Measurements from ENCODE around the gene ACOX3.

The ACOX3 gene

DNA sequence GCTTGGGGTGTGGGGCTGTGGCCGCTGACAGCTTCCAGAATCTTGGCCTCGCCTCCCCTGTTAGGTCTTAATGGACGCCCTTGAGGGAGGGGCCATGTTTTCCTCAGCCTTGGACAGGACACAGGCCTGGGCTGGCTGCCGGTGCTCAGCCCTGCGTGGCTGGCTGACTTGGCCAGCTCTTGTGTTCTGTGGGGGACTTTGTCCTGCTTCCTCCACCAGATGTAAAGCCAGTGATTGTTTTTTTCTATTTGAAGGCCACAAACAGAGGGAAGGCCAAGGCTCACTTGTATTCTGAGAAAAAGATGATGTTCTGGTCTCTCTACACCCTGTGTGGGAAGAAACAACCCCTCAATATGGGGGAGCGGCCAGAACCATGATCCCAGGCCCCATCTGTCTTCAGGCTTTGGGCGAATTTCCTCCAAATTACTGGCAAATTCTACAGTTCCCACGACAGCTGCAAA is 99.7 kb downstream of the ACOX3 start:
- DNase-seq (ENCODE audit: low read depth in 2 of 2): no peak

DNA sequence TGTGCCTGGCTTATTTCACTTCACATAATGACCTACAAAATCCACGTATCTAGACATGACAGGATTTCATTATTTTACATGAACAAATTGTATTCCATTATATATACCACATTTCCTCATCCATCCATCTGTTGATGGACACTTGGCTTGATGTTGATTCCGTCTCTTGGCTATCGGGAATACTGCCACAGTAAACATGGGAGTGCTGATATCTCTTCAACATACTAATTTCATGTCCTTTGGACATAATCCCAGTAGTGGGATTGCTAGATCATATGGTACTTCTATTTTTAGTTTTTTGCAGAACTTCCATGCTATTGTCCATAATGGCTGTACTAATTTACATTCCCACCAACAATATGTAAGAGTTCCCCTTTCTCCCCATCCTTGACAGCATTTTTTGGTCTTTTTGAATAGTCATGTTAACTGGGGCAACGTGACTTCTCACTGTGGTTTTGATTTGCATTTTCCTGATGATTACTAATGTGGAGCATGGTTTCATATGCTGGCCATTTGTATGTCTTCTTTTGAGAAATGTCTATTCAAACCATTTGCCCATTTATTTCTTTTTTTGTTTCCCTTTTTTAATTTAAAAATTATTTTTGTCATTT is 102.1 kb downstream of the ACOX3 start:
- DNase-seq (ENCODE audit: low read depth in 2 of 2): no peak

- no peak for DNase-seq (ENCODE audit: low read depth in 2 of 2)
Measured at GRCh38 chr4:8336412-8337075, 104.0 kb downstream of the ACOX3 start.

DNA sequence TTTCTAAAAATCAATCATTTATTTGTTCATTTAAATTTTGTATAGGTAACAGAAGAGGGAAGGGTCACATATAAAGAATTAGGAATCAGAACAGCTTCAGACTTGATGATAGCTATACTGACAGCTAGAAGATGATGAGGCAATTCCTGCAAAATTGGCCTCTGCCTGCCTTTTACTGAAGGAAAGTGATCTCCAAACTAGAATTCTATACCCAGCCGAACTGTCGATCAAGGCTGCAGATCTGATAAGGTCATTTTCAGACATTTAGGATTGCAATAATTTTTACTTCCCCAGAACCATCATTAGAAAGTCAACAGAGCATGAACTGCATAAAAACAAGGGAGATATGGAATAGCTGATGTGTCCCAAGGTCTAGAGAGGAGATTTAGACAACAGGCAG is 104.7 kb downstream of the ACOX3 start:
- DNase-seq (ENCODE audit: low read depth in 2 of 2): no peak

GRCh38 chr4:8334786-8335460 is 105.6 kb downstream of the ACOX3 start:
- no peak for DNase-seq (ENCODE audit: low read depth in 2 of 2)

DNA sequence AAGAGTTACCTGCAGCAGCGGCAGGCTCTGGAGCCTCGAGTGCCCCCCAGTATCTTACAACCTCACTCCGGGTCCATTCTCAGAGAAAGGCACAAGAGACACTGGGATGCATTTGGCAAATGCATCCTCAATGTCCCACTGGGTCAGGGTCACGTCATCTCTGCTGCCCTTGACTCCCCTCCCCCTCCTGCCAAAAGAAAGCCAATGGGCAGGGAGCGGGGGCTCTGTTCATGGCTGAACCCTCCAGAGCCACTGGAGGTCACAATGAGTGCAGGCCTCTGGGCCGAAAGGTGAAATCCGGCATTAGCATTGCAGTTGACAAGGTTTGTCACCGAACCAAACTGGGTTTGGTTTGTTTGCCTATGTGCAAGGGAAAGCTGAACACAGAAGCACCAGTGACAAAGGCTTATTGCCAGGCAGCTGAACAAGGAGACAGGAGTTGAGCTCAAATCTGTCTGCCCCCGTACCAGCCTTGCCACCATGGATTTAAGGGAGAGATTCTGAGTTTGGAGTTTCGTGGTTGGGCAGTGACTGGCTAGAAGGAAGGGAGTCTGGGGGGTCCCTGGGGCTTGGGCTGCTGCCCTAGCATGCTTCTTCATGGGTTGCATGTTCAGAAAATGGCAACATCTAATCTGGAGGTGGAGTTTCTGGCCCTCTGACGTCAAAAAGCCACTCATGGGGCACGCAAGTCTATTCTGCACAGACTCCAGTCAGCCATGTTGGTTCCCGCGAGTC is 106.6 kb downstream of the ACOX3 start:
- DNase-seq (ENCODE audit: low read depth in 2 of 2): no peak

DNA sequence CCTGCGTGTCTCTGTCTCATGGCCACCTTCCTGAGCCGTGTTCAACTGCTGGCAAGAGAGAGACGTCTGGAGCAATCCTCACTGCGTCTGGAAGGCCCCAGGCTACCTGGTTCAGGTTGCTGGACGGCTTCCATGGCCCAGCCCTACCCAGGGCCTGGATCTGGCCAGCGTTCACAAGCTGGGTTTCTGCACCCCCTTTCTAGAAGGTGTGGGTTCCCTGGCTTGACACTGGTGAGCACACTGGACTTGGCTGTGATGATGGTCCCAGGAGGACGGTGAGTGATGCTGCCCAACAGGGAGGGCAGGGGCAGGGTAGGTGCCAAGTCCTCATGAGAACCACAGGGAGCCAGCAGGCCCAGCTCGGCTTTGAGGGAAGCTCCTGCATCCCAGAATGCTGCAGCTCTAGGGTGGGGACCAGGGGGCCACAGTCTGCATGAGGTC is 107.6 kb downstream of the ACOX3 start:
- no peak for DNase-seq (ENCODE audit: low read depth in 2 of 2)

GRCh38 chr4:8332038-8332857 is 108.3 kb downstream of the ACOX3 start:
- no peak for DNase-seq (ENCODE audit: low read depth in 2 of 2)

DNA sequence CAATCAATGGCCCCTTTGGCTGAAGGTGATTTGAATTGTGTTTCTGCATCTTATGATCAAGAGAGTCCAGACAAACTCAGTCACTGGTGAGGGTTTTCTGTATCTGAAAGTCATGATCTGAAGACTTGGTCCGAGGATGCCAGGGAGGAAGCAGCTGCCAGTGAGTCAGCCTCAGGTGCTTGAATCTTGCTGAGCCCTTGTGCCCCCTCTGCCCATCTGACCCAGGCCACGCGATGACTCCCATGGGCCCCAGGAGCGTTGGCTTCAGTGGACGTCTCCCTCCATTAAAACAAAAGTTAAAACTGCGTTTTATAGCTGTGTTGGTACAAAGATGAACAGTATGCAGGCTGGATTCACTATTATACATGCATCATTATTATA is 109.0 kb downstream of the ACOX3 start:
- no peak for DNase-seq (ENCODE audit: low read depth in 2 of 2)

GRCh38 chr4:8330821-8331574 is 109.5 kb downstream of the ACOX3 start:
- DNase-seq (ENCODE audit: low read depth in 2 of 2): no peak

DNA sequence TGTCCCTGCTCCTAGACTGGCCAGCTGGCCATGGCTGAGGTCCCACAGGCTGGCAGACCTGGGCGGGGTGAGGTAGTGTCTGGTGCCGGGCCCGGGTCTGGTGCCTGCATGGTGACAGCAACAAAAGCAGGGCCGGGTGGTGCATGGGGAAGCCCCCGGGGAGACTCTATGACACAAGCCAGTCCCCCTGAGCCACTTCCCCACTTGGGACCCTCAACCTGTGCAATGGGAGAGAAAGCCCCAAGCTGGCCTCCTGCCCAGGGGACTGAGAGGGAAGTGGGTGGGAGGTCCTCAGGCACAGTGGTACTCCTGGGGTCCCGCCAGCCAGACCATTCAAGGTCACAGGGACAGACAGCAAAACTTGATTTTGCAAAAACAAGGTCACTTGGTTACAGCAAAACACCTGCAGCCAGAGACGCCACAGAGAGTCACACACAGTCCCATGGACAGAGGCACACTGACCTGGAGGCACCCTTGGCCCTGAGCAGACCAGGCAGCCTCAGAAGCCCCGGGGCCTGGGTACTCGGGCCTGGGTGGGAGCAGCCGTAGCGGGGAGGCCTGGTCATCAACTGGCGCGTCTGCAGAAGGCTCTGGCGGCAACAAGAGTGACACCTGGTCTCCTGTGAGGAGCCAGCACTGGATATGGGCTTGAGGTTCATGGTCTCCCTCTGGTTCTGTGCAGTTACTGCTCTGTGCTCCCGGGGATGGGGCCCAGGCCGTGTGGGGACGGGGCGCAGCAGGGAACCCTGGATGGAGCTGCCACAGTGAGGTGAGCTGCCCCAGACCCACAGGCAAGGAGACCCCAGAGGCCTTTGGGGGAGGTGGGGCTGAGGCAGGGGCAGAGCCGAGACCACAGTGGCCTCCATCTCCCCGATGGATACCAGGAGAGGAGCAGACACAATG is 110.4 kb downstream of the ACOX3 start:
- no peak for DNase-seq (ENCODE audit: low read depth in 2 of 2)

- DNase-seq (ENCODE audit: low read depth in 2 of 2): no peak
Measured at GRCh38 chr4:8329560-8329858, 111.0 kb downstream of the ACOX3 start.

DNA sequence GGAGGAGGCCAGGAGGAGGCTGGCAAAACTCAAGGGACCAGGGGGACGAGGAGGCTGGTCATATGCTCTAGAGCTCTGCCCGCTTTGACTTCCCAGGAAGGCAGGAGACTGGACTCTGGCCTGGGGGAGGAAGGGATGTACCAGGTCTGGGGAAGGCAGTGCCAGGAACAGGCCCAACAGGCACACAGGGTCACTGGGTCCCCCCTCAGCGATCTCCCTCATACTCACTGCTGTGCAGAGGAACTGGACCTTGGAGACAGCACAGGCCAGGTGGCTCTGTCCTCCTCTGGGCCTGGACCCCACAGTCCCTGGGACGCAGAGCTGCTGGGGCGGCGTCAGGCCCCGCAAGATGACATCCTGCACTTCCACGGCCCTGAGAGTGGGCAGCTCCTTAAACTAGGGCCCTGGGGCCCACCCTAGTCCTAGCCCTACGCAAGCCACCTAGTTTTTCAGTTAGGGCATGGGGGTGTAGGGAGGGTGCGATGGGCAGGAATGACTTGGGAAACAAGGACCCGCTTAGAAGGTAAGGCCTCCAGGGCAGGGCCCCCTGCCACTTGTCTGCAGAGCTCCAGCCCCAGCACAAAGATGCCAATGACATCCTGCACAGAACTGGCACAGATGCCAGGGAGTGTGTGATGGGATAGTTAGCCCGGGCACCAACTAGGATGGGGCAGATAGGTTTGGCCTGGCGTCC is 111.5 kb downstream of the ACOX3 start:
- no peak for DNase-seq (ENCODE audit: low read depth in 2 of 2)

DNA sequence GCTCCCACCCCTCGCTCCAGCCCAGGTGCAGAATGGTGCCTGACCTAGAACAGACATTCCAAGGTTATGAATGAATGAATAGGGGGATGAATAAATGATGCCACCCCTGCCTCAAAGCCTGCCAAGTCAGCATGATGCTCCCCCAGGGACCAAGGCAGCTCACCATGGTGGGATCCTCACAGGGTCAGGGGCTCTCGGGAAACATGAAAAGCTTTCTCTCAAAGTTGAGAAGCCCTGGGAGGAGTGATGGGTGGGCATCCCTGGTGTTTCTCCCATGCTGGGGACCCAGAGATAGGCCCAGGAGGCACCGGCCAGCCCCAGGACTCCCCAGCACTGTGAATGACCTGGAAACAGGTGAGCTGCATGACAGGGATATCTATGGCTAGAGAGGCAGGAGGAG is 112.1 kb downstream of the ACOX3 start:
- DNase-seq (ENCODE audit: low read depth in 2 of 2): no peak

- no peak for DNase-seq (ENCODE audit: low read depth in 2 of 2)
Measured at GRCh38 chr4:8326206-8326605, 114.3 kb downstream of the ACOX3 start.

DNA sequence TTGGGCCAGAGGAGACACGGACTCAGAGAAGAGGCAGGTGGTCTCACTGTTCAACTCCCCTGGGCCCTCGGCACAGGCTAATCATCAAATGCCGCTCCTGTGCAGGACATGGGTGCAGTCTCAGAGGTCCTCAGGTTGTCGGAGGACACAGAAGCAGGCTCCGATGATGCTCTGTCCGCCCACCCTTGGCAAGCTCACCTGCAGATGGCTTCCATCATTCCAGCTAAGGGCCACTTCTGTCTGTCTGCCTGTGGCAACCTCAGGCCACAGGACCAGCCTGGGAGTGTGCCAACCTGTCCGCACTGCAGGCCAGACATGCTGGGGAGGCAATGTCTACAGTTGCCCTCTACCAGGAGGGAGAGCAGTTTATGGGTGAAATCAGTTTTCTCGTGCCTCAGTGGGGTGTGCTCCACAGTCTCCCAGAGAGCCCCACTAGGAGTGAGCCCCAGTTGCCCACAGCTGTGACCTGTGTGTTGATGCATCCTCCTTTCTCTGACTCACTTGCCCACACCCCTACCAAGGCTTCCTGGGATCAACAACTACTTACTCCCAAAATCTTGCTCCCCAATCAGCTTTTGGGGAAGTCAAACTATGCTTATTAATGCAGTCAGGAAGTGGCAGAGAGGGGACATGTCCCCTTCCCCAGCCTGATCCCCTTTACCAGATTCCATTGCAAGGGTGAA is 115.1 kb downstream of the ACOX3 start:
- no peak for DNase-seq (ENCODE audit: low read depth in 2 of 2)

DNA sequence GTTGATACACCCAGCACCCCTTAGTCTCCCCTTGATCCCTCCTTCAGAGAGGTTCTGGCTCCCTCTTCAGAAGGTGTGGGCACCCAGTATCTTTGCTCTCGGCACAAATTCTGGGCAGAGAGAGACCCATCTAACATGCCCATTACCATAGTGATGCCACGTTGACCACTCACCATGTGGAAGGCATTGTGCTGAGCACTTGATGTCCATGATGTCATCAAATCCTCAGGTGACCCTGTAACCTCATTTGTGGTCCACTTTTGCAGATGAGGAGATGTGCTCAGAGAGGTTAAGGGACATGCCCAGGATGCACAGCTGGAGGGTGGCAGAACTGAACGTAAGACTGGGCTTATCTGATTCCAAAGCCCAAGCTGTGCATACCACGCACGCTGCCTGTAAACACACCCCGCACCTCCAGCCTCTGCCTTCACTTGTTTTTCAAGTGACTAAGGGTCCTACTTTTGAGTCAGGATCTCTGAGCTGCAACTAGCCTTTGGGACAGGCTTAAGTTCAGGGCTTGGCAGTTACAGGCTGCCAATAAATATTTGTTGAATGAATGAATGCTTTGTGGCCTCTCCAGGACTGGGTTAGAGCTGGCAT is 115.8 kb downstream of the ACOX3 start:
- DNase-seq (ENCODE audit: low read depth in 2 of 2): no peak

GRCh38 chr4:8323947-8324555 is 116.5 kb downstream of the ACOX3 start:
- no peak for DNase-seq (ENCODE audit: low read depth in 2 of 2)
